Frontal cortex (tissue), 4 donors: ENCODE data around the gene SPOCK2. TPM values are rescaled to one million over a fixed set of nuclear protein-coding genes. Genes with fewer than 3 reads are reported as not detected.
"Not testable (repeated sequence)": the region's sequence is repeated elsewhere in the genome, so short reads cannot be mapped to it uniquely, and the experiment has no call there.

Experiments
- DNase-seq, 2 donors: peaks; one replicate each; pipeline ENCODE4 v3.0.0; 2012; ENCODE audit warnings: low spot score in 2 of 2
- FAIRE-seq: peaks from 2 replicates; lab custom pipeline; 2012; peaks lifted over from hg19 to GRCh38; lab: Jason Lieb, UNC
- total RNA-seq: library from RNA; depleted of rRNA; stranded (reverse); fragments of >200 nt; gene quantifications from one replicate; pipeline ENCODE4 v1.2.3, GENCODE V29; 2014
- donor health status: control.
- donor health status: control.
- donor health status: control.

Gene SPOCK2
- total RNA-seq, 1 donor from 2014 or later: 26.9 TPM

GRCh38 chr10:72037811-72038210, 50.5 kb downstream of the SPOCK2 start:
- no peak for FAIRE-seq
- no peak for DNase-seq

GRCh38 chr10:72037266-72037665, 51.1 kb downstream of the SPOCK2 start:
- DNase-seq: no peak
- FAIRE-seq: no peak

- FAIRE-seq (no peak), DNase-seq (no peak)
Measured at GRCh38 chr10:72035252-72035887, 53.0 kb downstream of the SPOCK2 start.

GRCh38 chr10:72034761-72035160, 53.6 kb downstream of the SPOCK2 start:
- no peak for DNase-seq
- no peak for FAIRE-seq

- DNase-seq (no peak), FAIRE-seq (no peak)
Measured at GRCh38 chr10:72034040-72034499, 54.3 kb downstream of the SPOCK2 start.

- not testable (repeated sequence) for DNase-seq, FAIRE-seq
Measured at GRCh38 chr10:72032409-72033162, 55.8 kb downstream of the SPOCK2 start.

DNA sequence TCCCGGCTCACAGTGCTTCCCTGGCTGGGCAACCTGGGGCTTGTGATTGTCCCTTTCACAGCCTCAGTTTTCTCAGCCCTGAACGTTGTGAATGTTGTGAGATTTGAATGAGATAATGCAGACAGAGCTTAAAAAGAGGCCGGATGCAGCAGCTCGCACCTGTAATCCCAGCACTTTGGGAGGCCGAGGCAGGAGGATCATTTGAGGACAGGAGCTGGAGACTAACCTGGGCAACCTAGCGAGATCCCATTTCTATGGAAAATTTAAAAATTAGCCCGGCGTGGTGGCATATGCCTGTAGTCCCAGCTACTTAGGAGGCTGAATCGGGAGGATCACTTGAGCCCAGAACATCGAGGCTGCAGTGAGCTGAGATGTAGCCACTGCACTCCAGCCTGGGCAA, 56.6 kb downstream of the SPOCK2 start:
- FAIRE-seq: no peak
- no peak for DNase-seq

DNA sequence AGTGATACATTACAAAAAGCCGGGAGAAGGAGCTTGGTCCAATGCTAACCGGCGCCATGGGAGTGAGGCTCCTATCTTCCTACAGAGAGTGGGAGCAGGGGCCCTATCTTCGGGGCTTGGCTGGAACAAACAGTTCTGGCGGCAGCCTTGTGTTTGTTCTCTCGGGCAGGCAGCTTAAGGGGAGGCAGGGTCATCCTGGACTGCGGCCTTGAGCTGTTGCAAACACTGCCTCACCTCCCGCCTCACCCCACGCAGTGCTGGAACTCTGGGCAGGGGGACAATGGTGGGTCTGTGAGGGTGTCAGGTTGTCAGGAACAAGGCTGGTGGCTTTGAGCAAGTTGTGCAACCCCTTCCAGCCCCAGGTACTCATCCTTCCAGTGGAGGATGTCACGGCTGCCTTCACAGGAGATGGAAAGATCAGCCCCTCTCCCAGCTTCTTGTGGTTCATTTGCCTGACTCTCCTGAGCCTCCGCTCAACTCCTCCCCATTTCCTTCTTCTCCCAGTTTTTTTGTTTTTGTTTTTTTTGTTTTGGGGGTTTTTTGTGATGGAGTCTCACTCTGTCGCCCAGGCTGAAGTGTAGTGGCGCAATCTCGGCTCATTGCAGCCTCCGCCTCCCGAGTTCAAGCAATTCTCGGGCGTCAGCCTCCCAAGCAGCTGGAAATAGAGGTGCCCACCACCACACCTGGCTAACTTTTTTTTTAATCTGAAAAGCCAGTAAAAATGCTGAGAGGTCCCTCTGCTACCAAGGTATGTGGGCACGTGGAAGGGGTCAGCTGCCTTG, 57.4 kb downstream of the SPOCK2 start:
- FAIRE-seq (no peak), DNase-seq (no peak)

GRCh38 chr10:72029414-72029813, 58.9 kb downstream of the SPOCK2 start:
- DNase-seq (no peak), FAIRE-seq (no peak)

GRCh38 chr10:72027498-72027897, 60.9 kb downstream of the SPOCK2 start:
- no peak for DNase-seq
- no peak for FAIRE-seq

DNA sequence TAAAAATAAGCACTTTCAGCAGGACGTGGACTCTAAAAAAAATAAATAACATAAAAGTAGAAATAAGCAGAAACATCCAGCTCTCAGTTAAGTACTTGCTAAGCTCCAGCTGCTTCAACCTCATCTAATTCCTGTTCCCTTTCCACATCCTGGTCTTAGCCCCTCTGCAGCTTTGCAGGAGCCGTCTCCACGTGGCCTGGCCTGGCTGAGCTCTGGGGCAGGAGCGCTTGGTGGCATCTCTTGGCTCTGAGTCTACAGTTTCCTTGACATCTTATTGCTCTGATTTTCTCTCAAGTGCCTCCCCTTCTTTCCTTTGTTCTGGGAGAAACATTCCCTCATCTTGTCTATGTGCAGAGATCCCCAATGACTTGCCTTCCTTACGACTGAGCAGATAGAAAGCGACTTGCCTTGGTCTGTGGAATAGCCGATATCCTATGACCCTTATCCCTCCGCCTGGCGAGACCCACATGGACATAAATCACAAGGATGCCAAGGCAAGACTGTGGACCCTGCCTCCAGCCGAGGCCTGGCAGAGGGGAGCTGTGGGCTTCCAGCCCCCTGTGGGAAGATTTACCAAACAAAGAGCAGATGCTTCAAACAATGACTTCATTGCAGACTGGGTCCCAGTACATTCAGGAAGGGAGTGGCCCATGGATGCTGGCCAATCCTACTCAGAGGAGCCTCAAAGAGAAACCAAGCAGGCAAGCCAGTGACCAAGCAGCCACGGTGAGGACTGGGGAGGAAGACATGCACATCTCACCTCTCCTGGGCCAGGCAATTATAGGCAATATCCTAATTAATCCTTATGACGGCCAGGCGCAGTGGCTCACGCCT, 61.9 kb downstream of the SPOCK2 start:
- DNase-seq (no peak), FAIRE-seq (no peak)

GRCh38 chr10:72025832-72026231, 62.5 kb downstream of the SPOCK2 start:
- FAIRE-seq: no peak

DNA sequence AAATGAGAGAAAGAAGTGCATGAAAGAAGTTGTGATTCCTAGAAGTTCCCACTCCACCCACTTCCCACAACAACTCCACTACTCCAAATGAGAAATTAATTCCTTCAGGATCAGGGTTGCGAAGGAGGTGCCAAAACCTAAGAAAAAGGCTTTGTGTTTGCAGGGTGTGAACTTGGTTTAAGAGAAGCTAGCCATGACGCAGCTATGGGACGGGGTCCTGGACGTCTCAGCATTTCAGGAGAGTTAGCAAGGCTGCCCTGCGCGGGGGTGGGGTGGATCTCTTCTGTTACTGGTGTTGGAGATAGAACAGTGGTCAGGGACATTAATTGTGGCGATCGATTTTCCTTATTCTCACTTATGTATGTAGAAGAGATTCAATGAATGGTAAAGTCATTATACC, 63.0 kb downstream of the SPOCK2 start:
- DNase-seq (no peak), FAIRE-seq (no peak)

More at GRCh38 chr10:72025832-72026231, 62.5 kb downstream of the SPOCK2 start:
- no peak for DNase-seq

DNA sequence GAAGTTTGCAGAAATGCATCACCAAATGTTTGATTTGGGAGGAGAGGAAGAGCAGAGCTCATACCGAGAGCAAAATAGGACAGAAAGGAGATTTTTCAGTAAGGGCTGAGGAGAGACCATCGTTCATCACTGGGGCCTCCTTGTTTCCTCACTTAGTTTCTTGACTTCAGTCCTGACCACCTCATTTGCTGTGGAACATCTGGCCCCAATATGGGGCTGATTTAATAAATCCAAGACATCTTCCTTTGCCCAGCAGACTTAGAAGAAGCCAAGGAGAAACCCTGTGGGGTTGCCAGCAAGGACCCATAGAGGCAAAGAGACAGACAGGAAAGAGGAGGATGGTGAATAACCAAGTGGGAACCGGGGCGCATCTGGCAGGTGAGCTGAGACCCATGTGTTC, 63.8 kb downstream of the SPOCK2 start:
- no peak for FAIRE-seq
- no peak for DNase-seq

GRCh38 chr10:72022228-72022627, 66.1 kb downstream of the SPOCK2 start:
- FAIRE-seq (no peak), DNase-seq (no peak)

DNA sequence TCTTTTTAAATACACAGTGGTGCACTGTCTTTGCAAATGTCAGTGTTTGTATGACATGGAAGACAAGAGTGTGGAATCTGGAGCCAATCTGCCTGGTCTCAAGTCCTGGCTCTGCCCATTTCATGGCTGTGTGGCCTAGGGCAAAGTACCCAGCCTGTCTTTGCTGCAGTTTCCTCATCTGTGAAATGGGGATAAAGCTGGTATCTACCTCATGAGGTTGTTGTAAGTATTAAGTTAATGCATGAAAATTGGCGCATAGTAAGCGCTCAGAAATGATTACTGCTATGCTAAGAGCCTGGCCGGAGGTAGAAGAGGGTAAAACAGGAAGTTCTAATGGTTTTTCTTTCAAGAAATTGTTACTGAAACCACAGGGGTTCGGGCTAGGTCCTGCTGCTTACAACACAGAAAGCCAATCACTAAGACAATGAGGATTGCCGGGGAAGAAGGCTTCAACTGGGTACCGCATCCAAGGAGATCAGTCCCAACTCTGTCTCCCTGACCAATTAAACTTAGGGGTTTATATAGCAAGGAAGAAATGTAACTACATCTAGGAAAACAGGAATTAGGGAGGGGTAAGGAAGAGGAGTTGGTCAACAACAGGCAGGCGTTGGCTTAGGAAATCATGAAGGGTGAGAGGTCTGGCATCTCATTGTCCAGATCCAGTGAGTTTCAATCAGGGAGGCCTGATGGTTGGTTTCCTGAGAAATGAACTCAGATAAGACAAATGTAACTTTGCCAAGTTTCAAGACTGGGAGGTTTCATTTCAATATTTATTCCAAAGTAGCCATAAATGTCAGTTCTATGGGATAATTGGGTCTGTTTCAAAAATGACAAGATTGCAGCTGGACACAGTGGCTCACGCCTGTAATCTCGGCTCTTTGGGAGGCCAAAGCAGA, 67.2 kb downstream of the SPOCK2 start:
- DNase-seq (no peak), FAIRE-seq (no peak)

DNA sequence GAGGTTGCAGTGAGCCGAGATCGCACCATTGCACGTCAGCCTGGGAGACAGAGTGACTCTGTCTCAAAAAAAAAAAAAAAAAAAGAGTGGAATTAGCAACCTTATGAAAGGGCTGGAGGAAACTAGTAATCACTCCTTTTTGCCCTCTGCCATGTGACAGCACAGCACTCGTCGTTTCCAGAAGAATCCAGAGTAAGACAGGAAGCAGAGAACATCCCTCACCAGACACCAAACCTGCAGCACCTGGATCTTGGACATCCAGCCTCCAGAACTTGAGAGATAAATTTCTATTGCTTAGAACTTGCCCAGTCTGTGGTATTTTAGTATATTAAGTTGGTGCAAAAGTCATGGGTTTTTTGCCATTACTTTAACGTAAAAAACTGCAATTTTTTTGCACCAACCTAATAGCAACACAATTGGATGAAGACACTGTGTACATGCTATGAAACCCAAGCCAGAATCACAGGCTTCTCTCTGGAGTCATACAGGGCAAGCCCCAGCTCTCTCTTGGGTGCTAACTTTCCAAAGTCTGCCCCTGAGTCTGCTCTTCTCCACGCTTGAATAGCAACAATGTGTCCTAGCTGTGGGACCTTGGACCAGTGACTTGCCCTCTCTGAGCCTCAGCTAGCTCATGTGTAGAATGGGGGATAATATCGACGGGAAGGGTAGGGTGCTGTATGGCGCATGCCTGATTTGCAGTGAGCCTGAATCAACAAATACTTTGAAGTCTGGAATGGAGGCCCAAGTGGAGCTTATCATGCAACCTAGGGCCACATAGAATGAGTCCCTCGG, 69.1 kb downstream of the SPOCK2 start:
- no peak for FAIRE-seq
- no peak for DNase-seq
